Erythroblast (primary cell): ENCODE results near the gene TOP3B.

ENCODE experiments used
- GATA1 ChIP-seq: IDR thresholded peaks from 2 replicates; pipeline ENCODE4 v1.6.1; 2011; ENCODE audit warnings: low read depth, mild to moderate bottlenecking, control low read depth, low read length, moderate library complexity
- POLR2A ChIP-seq: IDR thresholded peaks from 2 replicates; pipeline ENCODE4 v1.6.1; 2011; ENCODE audit warnings: mild to moderate bottlenecking, low read length

- TF ChIP-seq POLR2A (no peak), GATA1 (no peak)
These were observed 51.5 kb downstream of the TOP3B start for GRCh38 chr22:21931056-21931455.
